Epidermal melanocyte (primary cell): ENCODE measurements around the gene TOB1.

Source experiments
- DNase-seq: peaks from one replicate; pipeline ENCODE4 v3.0.0; 2011; ENCODE audit warnings: low spot score; ENCODE audit not compliant: insufficient read length

The TOB1 gene

GRCh38 chr17:50832267-50832863 is 33.8 kb downstream of the TOB1 start:
- DNase-seq: no peak

- DNase-seq: no peak
These were observed 34.7 kb downstream of the TOB1 start for GRCh38 chr17:50831471-50831928.

- DNase-seq: no peak
These were observed 35.2 kb downstream of the TOB1 start for GRCh38 chr17:50830994-50831393.

GRCh38 chr17:50830352-50830751 is 35.8 kb downstream of the TOB1 start:
- no peak for DNase-seq

GRCh38 chr17:50829332-50829731 is 36.8 kb downstream of the TOB1 start:
- no peak for DNase-seq

GRCh38 chr17:50828508-50829170 is 37.5 kb downstream of the TOB1 start:
- DNase-seq: no peak

GRCh38 chr17:50825188-50825587 is 41.0 kb downstream of the TOB1 start:
- DNase-seq: no peak

- no peak for DNase-seq
These were observed 41.7 kb downstream of the TOB1 start for GRCh38 chr17:50824429-50824828.

- DNase-seq: no peak
These were observed 43.6 kb downstream of the TOB1 start for GRCh38 chr17:50822550-50822949.

DNA sequence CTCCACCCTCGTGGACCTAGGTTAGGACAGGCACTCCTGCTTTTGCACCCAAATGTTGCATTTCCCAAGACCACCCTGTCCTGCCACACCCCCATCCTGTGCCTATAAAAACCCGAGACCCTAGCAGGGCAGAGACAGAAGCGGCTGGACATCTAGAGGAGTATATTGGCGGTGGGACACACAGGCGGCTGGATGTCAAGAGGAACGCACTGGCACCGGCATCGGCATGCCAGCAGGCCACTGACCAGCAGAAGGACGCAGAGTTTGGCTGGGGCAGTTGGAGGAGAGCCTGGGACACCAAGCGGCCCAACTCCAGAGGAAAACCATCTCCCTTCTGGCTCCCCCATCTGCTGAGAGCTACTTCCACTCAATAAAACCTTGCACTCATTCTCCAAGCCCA is 45.5 kb downstream of the TOB1 start:
- no peak for DNase-seq

- DNase-seq: no peak
These were observed 47.1 kb downstream of the TOB1 start for GRCh38 chr17:50818921-50819657.

DNA sequence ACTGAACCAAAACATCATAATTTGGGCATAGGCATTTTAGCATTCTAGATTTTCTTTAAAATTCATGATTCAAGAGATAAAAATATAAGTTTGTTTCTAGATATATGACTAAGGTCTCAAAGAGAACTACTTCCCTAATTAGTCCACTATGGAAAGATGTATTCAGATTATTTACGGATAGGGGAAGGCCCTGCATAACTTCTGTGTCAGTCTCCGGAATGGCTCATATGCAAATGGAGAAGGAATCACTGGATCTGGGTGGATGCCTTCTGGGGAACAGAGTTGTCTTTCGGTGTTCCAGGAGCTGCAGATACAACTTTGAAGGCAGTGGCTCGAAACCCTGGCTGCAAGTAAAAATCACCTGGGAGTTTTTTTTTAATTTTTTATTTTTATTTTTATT is 47.9 kb downstream of the TOB1 start:
- no peak for DNase-seq

GRCh38 chr17:50817838-50818237 is 48.3 kb downstream of the TOB1 start:
- DNase-seq: no peak

- DNase-seq: no peak
These were observed 49.1 kb downstream of the TOB1 start for GRCh38 chr17:50816771-50817751.

GRCh38 chr17:50816271-50816670 is 49.9 kb downstream of the TOB1 start:
- DNase-seq: no peak

- DNase-seq: no peak
These were observed 50.8 kb downstream of the TOB1 start for GRCh38 chr17:50815400-50815799.

DNA sequence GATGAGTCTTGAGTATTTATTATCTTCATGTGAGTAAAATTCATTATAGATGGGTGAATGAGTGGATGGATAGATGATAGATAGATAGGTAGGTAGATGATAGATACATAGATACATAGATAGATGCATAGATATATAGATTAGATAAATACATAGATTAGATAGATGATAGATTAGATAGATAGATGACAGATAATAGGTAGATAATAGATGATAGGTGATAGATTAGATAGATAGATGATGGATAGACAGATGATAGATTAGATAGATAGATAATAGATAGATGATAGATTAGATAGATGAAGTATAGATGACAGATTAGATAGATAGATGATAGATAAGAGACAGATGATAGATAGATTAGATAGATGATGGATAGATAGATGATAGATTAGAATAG is 52.6 kb downstream of the TOB1 start:
- DNase-seq: no peak
